Stimulated activated CD8-positive, alpha-beta memory T cell treated with anti-CD3 and anti-CD28 coated beads, Interleukin-7, amount 100 ng/mL, for 24 hours (primary cell): ENCODE results near the gene LAMA5.

Source experiments
- DNase-seq: peaks from one replicate; pipeline ENCODE4 v3.0.0-alpha.2; 2020; ENCODE audit warnings: low read depth

Gene LAMA5

GRCh38 chr20:62372042-62372993 lies 5.2 kb upstream of the LAMA5 start:
- DNase-seq: no peak

GRCh38 chr20:62371588-62372041 lies 4.5 kb upstream of the LAMA5 start:
- no peak for DNase-seq

GRCh38 chr20:62370807-62371587 lies 3.9 kb upstream of the LAMA5 start:
- DNase-seq: no peak

GRCh38 chr20:62370115-62370806 lies 3.1 kb upstream of the LAMA5 start:
- DNase-seq: no peak

- DNase-seq: no peak
Measured at GRCh38 chr20:62369815-62370114, 2.7 kb upstream of the LAMA5 start.

GRCh38 chr20:62368976-62369814 lies 2.1 kb upstream of the LAMA5 start:
- DNase-seq: no peak

- DNase-seq: no peak
Measured at GRCh38 chr20:62368392-62368975, 1.4 kb upstream of the LAMA5 start.

- DNase-seq: no peak
Measured at GRCh38 chr20:62367633-62368391, 700 bp upstream of the LAMA5 start.

GRCh38 chr20:62366370-62367135 lies 559 bp downstream of the LAMA5 start:
- DNase-seq: no peak

GRCh38 chr20:62365814-62366369 lies 1.2 kb downstream of the LAMA5 start:
- DNase-seq: no peak

GRCh38 chr20:62364911-62365736 lies 2.0 kb downstream of the LAMA5 start:
- no peak for DNase-seq

- DNase-seq: no peak
Measured at GRCh38 chr20:62363920-62364851, 2.9 kb downstream of the LAMA5 start.

GRCh38 chr20:62362991-62363919 lies 3.9 kb downstream of the LAMA5 start:
- DNase-seq: no peak

- DNase-seq: no peak
Measured at GRCh38 chr20:62362590-62362940, 4.5 kb downstream of the LAMA5 start.

- no peak for DNase-seq
Measured at GRCh38 chr20:62361799-62362589, 5.1 kb downstream of the LAMA5 start.
